Measurements from ENCODE around the gene ITPKB. TPM values are rescaled to one million over a fixed set of nuclear protein-coding genes. Genes with fewer than 3 reads are reported as not detected.

Gene ITPKB
- polyA plus RNA-seq, 4 donors, result 1.8 to 9.6 (median 5.4) TPM

- FAIRE-seq (no peak), DNase-seq (no peak)
- H3K27ac ChIP-seq (ENCODE audit: low read depth in 1 of 3, low read length in 2 of 3), result no peak overlapping the region
- peaks cover 3 to 10% (median 4%) of the 10 kb centered on the region in 3 donors for H3K4me1 ChIP-seq (ENCODE audit: control insufficient read depth in 3 of 3, insufficient read depth in 2 of 3, low read depth in 1 of 3, low read length in 2 of 3)
- 95 to 98% (median 96%) methylated on average over 8 of the region's 8 CpGs for WGBS, 3 donors
- peaks cover 0 to 58% (median 0%) of the 10 kb centered on the region in 3 donors for H3K36me3 ChIP-seq (ENCODE audit: control insufficient read depth in 3 of 3, insufficient read depth in 2 of 3, low read depth in 1 of 3, low read length in 3 of 3)
- no peaks in the 10 kb centered on the region for H3K27me3 ChIP-seq (ENCODE audit: control insufficient read depth in 3 of 3, insufficient read depth in 3 of 3, low read length in 3 of 3)
- no peaks in the 10 kb centered on the region for H3K9me3 ChIP-seq (ENCODE audit: control insufficient read depth in 2 of 2, insufficient read depth in 1 of 2, low read depth in 1 of 2, low read length in 1 of 2)
- H3K4me3 ChIP-seq (ENCODE audit: low read depth in 1 of 3, low read length in 3 of 3), result no peak overlapping the region
Measured at GRCh38 chr1:226647719-226648118, 91.4 kb downstream of the ITPKB start.

- DNase-seq (no peak), FAIRE-seq (no peak)
- H3K27ac ChIP-seq (ENCODE audit: low read depth in 1 of 3, low read length in 2 of 3), result no peak overlapping the region
- peaks cover 3 to 11% (median 4%) of the 10 kb centered on the region in 3 donors for H3K4me1 ChIP-seq (ENCODE audit: control insufficient read depth in 3 of 3, insufficient read depth in 2 of 3, low read depth in 1 of 3, low read length in 2 of 3)
- peaks cover 0 to 65% (median 0%) of the 10 kb centered on the region in 3 donors for H3K36me3 ChIP-seq (ENCODE audit: control insufficient read depth in 3 of 3, insufficient read depth in 2 of 3, low read depth in 1 of 3, low read length in 3 of 3)
- no peak overlapping the region for H3K4me3 ChIP-seq (ENCODE audit: low read depth in 1 of 3, low read length in 3 of 3)
- 95 to 98% (median 95%) methylated on average over 16 of the region's 16 CpGs for WGBS, 3 donors
- H3K27me3 ChIP-seq (ENCODE audit: control insufficient read depth in 3 of 3, insufficient read depth in 3 of 3, low read length in 3 of 3), result no peaks in the 10 kb centered on the region
- no peaks in the 10 kb centered on the region for H3K9me3 ChIP-seq (ENCODE audit: control insufficient read depth in 2 of 2, insufficient read depth in 1 of 2, low read depth in 1 of 2, low read length in 1 of 2)
Measured at GRCh38 chr1:226646870-226647449, 92.1 kb downstream of the ITPKB start.

GRCh38 chr1:226646026-226646869 lies 92.8 kb downstream of the ITPKB start:
- WGBS, 3 donors, result 88 to 96% (median 91%) methylated on average over 17 to 18 of the region's 18 CpGs
- FAIRE-seq, result no peak
- H3K27ac ChIP-seq (ENCODE audit: low read depth in 1 of 3, low read length in 2 of 3), result no peak overlapping the region

GRCh38 chr1:226645279-226645976 lies 93.7 kb downstream of the ITPKB start:
- no peak overlapping the region for H3K27ac ChIP-seq (ENCODE audit: low read depth in 1 of 3, low read length in 2 of 3)
- H3K27me3 ChIP-seq (ENCODE audit: control insufficient read depth in 3 of 3, insufficient read depth in 3 of 3, low read length in 3 of 3), result no peaks in the 10 kb centered on the region
- no peaks in the 10 kb centered on the region for H3K9me3 ChIP-seq (ENCODE audit: control insufficient read depth in 2 of 2, insufficient read depth in 1 of 2, low read depth in 1 of 2, low read length in 1 of 2)
- no peak overlapping the region for H3K4me3 ChIP-seq (ENCODE audit: low read depth in 1 of 3, low read length in 3 of 3)
- peaks cover 3 to 11% (median 4%) of the 10 kb centered on the region in 3 donors for H3K4me1 ChIP-seq (ENCODE audit: control insufficient read depth in 3 of 3, insufficient read depth in 2 of 3, low read depth in 1 of 3, low read length in 2 of 3)
- 82 to 90% (median 86%) methylated on average over 10 of the region's 10 CpGs for WGBS, 3 donors
- no peak for FAIRE-seq
- peaks cover 0 to 78% (median 0%) of the 10 kb centered on the region in 3 donors for H3K36me3 ChIP-seq (ENCODE audit: control insufficient read depth in 3 of 3, insufficient read depth in 2 of 3, low read depth in 1 of 3, low read length in 3 of 3)
- no peak for DNase-seq

More at GRCh38 chr1:226646026-226646869, 92.8 kb downstream of the ITPKB start:
- H3K4me1 ChIP-seq (ENCODE audit: control insufficient read depth in 3 of 3, insufficient read depth in 2 of 3, low read depth in 1 of 3, low read length in 2 of 3), result peaks cover 3 to 11% (median 4%) of the 10 kb centered on the region in 3 donors
- H3K4me3 ChIP-seq (ENCODE audit: low read depth in 1 of 3, low read length in 3 of 3), result no peak overlapping the region
- DNase-seq, result no peak
- peaks cover 0 to 72% (median 0%) of the 10 kb centered on the region in 3 donors for H3K36me3 ChIP-seq (ENCODE audit: control insufficient read depth in 3 of 3, insufficient read depth in 2 of 3, low read depth in 1 of 3, low read length in 3 of 3)
- no peaks in the 10 kb centered on the region for H3K27me3 ChIP-seq (ENCODE audit: control insufficient read depth in 3 of 3, insufficient read depth in 3 of 3, low read length in 3 of 3)
- H3K9me3 ChIP-seq (ENCODE audit: control insufficient read depth in 2 of 2, insufficient read depth in 1 of 2, low read depth in 1 of 2, low read length in 1 of 2), result no peaks in the 10 kb centered on the region

- Histone ChIP-seq H3K36me3 (ENCODE audit: control insufficient read depth in 3 of 3, insufficient read depth in 2 of 3, low read depth in 1 of 3, low read length in 3 of 3) (peaks cover 0 to 86% (median 0%) of the 10 kb centered on the region in 3 donors), H3K27me3 (ENCODE audit: control insufficient read depth in 3 of 3, insufficient read depth in 3 of 3, low read length in 3 of 3) (no peaks in the 10 kb centered on the region), H3K4me3 (ENCODE audit: low read depth in 1 of 3, low read length in 3 of 3) (no peak overlapping the region), H3K9me3 (ENCODE audit: control insufficient read depth in 2 of 2, insufficient read depth in 1 of 2, low read depth in 1 of 2, low read length in 1 of 2) (no peaks in the 10 kb centered on the region), H3K4me1 (ENCODE audit: control insufficient read depth in 3 of 3, insufficient read depth in 2 of 3, low read depth in 1 of 3, low read length in 2 of 3) (peaks cover 3 to 11% (median 4%) of the 10 kb centered on the region in 3 donors), H3K27ac (ENCODE audit: low read depth in 1 of 3, low read length in 2 of 3) (no peak overlapping the region)
- FAIRE-seq (no peak), DNase-seq (no peak)
- WGBS, 3 donors, result 89 to 98% (median 94%) methylated on average over 10 of the region's 10 CpGs
Measured at GRCh38 chr1:226644541-226645176, 94.4 kb downstream of the ITPKB start.

GRCh38 chr1:226643611-226644540 lies 95.2 kb downstream of the ITPKB start:
- H3K4me3 ChIP-seq (ENCODE audit: low read depth in 1 of 3, low read length in 3 of 3), result no peak overlapping the region
- peaks cover 0 to 93% (median 0%) of the 10 kb centered on the region in 3 donors for H3K36me3 ChIP-seq (ENCODE audit: control insufficient read depth in 3 of 3, insufficient read depth in 2 of 3, low read depth in 1 of 3, low read length in 3 of 3)
- DNase-seq (no peak), FAIRE-seq (no peak)
- no peak overlapping the region for H3K27ac ChIP-seq (ENCODE audit: low read depth in 1 of 3, low read length in 2 of 3)
- 62 to 77% (median 67%) methylated on average over 18 of the region's 18 CpGs for WGBS, 3 donors
- H3K4me1 ChIP-seq (ENCODE audit: control insufficient read depth in 3 of 3, insufficient read depth in 2 of 3, low read depth in 1 of 3, low read length in 2 of 3), result peaks cover 3 to 11% (median 4%) of the 10 kb centered on the region in 3 donors
- no peaks in the 10 kb centered on the region for H3K27me3 ChIP-seq (ENCODE audit: control insufficient read depth in 3 of 3, insufficient read depth in 3 of 3, low read length in 3 of 3)
- H3K9me3 ChIP-seq (ENCODE audit: control insufficient read depth in 2 of 2, insufficient read depth in 1 of 2, low read depth in 1 of 2, low read length in 1 of 2), result no peaks in the 10 kb centered on the region

GRCh38 chr1:226643177-226643576 lies 95.9 kb downstream of the ITPKB start:
- peak; percentile 37 to 46 for DNase-seq
- H3K4me3 ChIP-seq (ENCODE audit: low read depth in 1 of 3, low read length in 3 of 3), result no peak overlapping the region
- no peaks in the 10 kb centered on the region for H3K27me3 ChIP-seq (ENCODE audit: control insufficient read depth in 3 of 3, insufficient read depth in 3 of 3, low read length in 3 of 3)
- H3K27ac ChIP-seq (ENCODE audit: low read depth in 1 of 3, low read length in 2 of 3), result peak overlapping the region in 1 of 3 donors; percentile 5
- H3K4me1 ChIP-seq (ENCODE audit: control insufficient read depth in 3 of 3, insufficient read depth in 2 of 3, low read depth in 1 of 3, low read length in 2 of 3), result peaks cover 3 to 11% (median 4%) of the 10 kb centered on the region in 3 donors
- WGBS, 3 donors, result 15 to 49% (median 42%) methylated on average over 7 to 9 of the region's 9 CpGs
- H3K9me3 ChIP-seq (ENCODE audit: control insufficient read depth in 2 of 2, insufficient read depth in 1 of 2, low read depth in 1 of 2, low read length in 1 of 2), result no peaks in the 10 kb centered on the region
- no peak for FAIRE-seq
- peaks cover 0 to 92% (median 0%) of the 10 kb centered on the region in 3 donors for H3K36me3 ChIP-seq (ENCODE audit: control insufficient read depth in 3 of 3, insufficient read depth in 2 of 3, low read depth in 1 of 3, low read length in 3 of 3)

Data from small intestine (tissue), 7 donors.